Gastrocnemius medialis (tissue), 4 donors: ENCODE measurements around the gene ESAM. TPM values are rescaled to one million over a fixed set of nuclear protein-coding genes. Genes with fewer than 3 reads are reported as not detected.

ENCODE experiments used
- ATAC-seq, 2 donors: fragments of 150-250 bp; one replicate each; pipeline ENCODE4 v1.9.1; 2016
- DNase-seq, 2 donors: peaks; one replicate each; pipeline ENCODE4 v3.0.0-alpha.2; 2019
- H3K27ac ChIP-seq, 4 donors: fragments of 200-600 bp; sonication (generic); 1 replicate in 1 of 4; 2 replicates in 3 of 4; pipeline ENCODE4 v1.5.1; 2016 to 2018; ENCODE audit warnings: mild to moderate bottlenecking in 2 of 4, moderate library complexity in 1 of 4
- H3K27me3 ChIP-seq, 3 donors: fragments of 200-600 bp; sonication (generic) in 2 of 3; 1 replicate in 1 of 3; 2 replicates in 2 of 3; pipeline versions ENCODE4 v1.5.1 to v1.6.0; 2016 to 2019; ENCODE audit warnings: mild to moderate bottlenecking in 1 of 3, moderate library complexity in 1 of 3
- H3K36me3 ChIP-seq, 2 donors: fragments of 200-600 bp; sonication (generic) in 1 of 2; one replicate each; pipeline ENCODE4 v1.5.1; 2017 to 2018
- H3K4me1 ChIP-seq, 2 donors: fragments of 200-600 bp; sonication (generic) in 1 of 2; one replicate each; pipeline ENCODE4 v1.5.1; 2016 to 2017; ENCODE audit warnings: mild to moderate bottlenecking in 2 of 2
- H3K4me3 ChIP-seq, 4 donors: fragments of 200-600 bp; sonication (generic) in 3 of 4; 1 replicate in 1 of 4; 2 replicates in 3 of 4; pipeline ENCODE4 v1.5.1; 2016 to 2019; ENCODE audit warnings: mild to moderate bottlenecking in 2 of 4
- H3K9me3 ChIP-seq, 3 donors: fragments of 200-600 bp; sonication (generic) in 2 of 3; 1 replicate in 1 of 3; 2 replicates in 2 of 3; pipeline ENCODE4 v1.5.1; 2016 to 2019
- POLR2A ChIP-seq, 2 donors: fragments of 450-650 bp; IDR thresholded peaks; one replicate each; pipeline ENCODE4 v1.6.1; 2017; ENCODE audit warnings: antibody characterized with exemption in 2 of 2, mild to moderate bottlenecking in 2 of 2, moderate library complexity in 2 of 2
- in situ Hi-C, 4 donors: fragments of 200-750 bp; cut with MboI; loops; one replicate each; pipeline versions ENCODE4 v1.15.0 to v1.8.0; 2017; ENCODE audit warnings: low sequenced_read_pairs in 4 of 4
- intact Hi-C: fragments of 100-400 bp; cut with DNase I; formaldehyde crosslinking; loops from one replicate; pipeline ENCODE4 v1.15.1; 2023; ENCODE audit warnings: low total_unique reads
- total RNA-seq, 4 donors: library from RNA; depleted of rRNA; stranded (reverse); fragments of >200 nt; gene quantifications; one replicate each; pipeline versions ENCODE4 v1.1.0 to v1.2.3, GENCODE V29; 2016
- TF ChIP-seq, protein P1 (sequence below), 5 experiments: fragments of 450-650 bp in 3 of 5; fragments of 200-600 bp in 2 of 5; sonication (generic) in 2 of 5; IDR thresholded peaks in 4 of 5; conservative IDR thresholded peaks in 1 of 5; 1 replicate in 4 of 5; 2 replicates in 1 of 5; pipeline ENCODE4 v1.5.1; 2016 to 2019; ENCODE audit warnings: antibody characterized with exemption in 5 of 5, mild to moderate bottlenecking in 3 of 5, moderate library complexity in 3 of 5

The ESAM gene
- total RNA-seq, 4 donors from 2014 or later: 20.0 to 30.1 (median 27.5) TPM

DNA sequence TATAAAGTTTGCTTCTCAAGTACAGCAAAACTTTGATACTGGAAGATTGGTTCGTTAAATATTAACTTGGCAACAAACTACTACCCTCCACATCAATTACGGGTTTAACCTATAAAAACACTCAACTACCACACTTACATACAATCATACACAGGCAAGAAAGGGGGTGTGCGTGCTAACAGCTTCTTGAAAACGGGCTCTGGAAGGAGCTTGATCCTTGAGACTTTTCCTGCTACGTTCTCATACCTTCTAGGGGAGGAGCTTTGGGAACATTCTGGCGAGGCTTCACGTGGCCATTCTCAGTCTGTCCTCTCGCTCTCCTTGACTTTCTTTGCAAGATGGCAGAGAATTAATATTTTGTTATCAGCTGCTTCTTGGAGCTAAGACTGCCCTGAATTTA lies 6.8 kb upstream of the ESAM start:
- no peak for ATAC-seq
- no peak overlapping the region for H3K4me3 ChIP-seq
- H3K4me1 ChIP-seq: no peaks in the 10 kb centered on the region
- TF ChIP-seq POLR2A (IDR thresholded peaks at IDR 0.05): no peak
- TF ChIP-seq, protein P1, sequence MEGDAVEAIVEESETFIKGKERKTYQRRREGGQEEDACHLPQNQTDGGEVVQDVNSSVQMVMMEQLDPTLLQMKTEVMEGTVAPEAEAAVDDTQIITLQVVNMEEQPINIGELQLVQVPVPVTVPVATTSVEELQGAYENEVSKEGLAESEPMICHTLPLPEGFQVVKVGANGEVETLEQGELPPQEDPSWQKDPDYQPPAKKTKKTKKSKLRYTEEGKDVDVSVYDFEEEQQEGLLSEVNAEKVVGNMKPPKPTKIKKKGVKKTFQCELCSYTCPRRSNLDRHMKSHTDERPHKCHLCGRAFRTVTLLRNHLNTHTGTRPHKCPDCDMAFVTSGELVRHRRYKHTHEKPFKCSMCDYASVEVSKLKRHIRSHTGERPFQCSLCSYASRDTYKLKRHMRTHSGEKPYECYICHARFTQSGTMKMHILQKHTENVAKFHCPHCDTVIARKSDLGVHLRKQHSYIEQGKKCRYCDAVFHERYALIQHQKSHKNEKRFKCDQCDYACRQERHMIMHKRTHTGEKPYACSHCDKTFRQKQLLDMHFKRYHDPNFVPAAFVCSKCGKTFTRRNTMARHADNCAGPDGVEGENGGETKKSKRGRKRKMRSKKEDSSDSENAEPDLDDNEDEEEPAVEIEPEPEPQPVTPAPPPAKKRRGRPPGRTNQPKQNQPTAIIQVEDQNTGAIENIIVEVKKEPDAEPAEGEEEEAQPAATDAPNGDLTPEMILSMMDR (IDR thresholded peaks at IDR 0.05 in 4 of 5, conservative IDR thresholded peaks at IDR 0.05 in 1 of 5): no peak
- no peak for DNase-seq
- H3K27ac ChIP-seq: no peak overlapping the region
- in situ Hi-C loops (loop anchor here in 3 of 4 donors (10.0 kb wide), 2 partner anchors 66 to 104 kb away; no protein-coding TSS in a partner anchor), intact Hi-C loops (no loop called here)
- no peaks in the 10 kb centered on the region for H3K9me3 ChIP-seq
- H3K27me3 ChIP-seq: no peaks in the 10 kb centered on the region
- peaks cover 0 to 47% of the 10 kb centered on the region in 2 donors for H3K36me3 ChIP-seq

DNA sequence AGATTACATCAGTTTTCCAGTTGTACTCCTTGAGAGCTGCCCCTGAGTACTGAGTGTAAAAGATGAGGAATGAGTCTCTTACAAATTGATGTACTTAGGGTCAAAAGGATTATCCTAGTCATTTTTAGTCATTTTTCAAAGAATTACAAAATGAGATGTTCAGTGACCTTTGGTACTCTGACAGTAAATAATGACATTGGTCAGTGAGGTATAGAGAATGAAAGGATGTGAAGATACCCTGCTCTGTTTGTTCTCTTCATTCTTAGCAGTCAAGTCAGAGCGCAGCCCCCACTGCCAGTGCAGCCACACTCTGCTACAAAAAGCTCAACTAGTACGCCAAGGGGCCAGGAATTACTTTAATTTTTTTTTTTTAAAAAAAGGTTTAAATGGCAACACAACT lies 4.1 kb upstream of the ESAM start:
- H3K9me3 ChIP-seq: no peaks in the 10 kb centered on the region
- H3K27ac ChIP-seq: no peak overlapping the region
- peaks cover 0 to 34% of the 10 kb centered on the region in 2 donors for H3K36me3 ChIP-seq
- peaks cover 4 to 8% of the 10 kb centered on the region in 2 donors for H3K4me1 ChIP-seq
- TF ChIP-seq POLR2A (IDR thresholded peaks at IDR 0.05): no peak
- TF ChIP-seq, protein P1 (IDR thresholded peaks at IDR 0.05 in 4 of 5, conservative IDR thresholded peaks at IDR 0.05 in 1 of 5): no peak
- peaks cover 8 to 13% (median 12%) of the 10 kb centered on the region in 3 donors for H3K27me3 ChIP-seq
- DNase-seq (no peak), ATAC-seq (no peak)
- in situ Hi-C loops (loop anchor here in 3 of 4 donors (10.0 kb wide), 2 partner anchors 69 to 101 kb away; no protein-coding TSS in a partner anchor), intact Hi-C loops (no loop called here)
- no peak overlapping the region for H3K4me3 ChIP-seq

DNA sequence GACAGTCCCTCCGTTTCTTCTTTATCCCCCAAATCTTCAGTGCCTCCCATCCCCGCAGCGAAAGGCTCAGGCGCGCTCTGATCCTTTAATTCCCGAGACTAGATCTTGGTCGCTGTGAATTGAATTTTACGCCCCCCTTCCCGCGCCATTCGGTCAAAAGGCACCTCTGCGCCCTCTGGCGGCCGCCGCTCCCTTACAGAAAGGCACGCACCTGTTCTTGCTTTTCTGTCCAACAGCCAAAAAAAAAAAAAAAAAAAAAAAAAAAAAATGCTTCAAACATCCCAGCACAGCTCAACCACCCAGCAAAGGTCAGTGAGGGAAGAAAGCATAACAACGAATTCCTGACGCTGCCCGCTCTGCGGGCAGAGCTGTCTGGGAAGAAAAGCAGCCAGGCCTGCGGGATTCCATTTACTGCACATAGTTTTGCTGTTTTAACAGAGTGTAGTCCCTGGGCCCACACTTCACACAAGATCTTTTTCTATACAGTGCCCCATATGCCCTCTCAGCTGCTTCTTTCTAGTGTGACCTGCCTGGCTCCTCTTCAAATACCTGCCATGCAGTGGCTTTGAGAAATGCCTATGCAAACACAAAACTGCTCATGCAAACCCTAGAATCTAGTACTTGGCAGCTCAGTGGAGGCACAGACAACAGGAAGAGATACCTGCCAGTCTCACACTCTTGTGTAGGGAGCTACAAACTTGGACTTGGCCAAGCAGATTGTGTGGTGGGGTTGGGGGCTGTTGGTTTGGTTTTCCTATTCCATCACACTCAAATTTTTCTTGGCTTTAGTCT lies 1.3 kb upstream of the ESAM start:
- Histone ChIP-seq H3K4me3 (peak overlapping the region; percentile 52 to 67 (median 60)), H3K36me3 (peaks cover 0 to 21% of the 10 kb centered on the region in 2 donors), H3K27me3 (peaks cover 32 to 40% (median 35%) of the 10 kb centered on the region in 3 donors), H3K27ac (peak overlapping the region in 3 of 4 donors; percentile 76 to 87 (median 87)), H3K4me1 (peaks cover 9 to 24% of the 10 kb centered on the region in 2 donors), H3K9me3 (no peaks in the 10 kb centered on the region)
- TF ChIP-seq, protein P1 (IDR thresholded peaks at IDR 0.05 in 4 of 5, conservative IDR thresholded peaks at IDR 0.05 in 1 of 5): peak; percentile 67 to 82 (median 71)
- TF ChIP-seq POLR2A (IDR thresholded peaks at IDR 0.05): no peak
- in situ Hi-C loops: loop anchor here (5.0 to 10.0 kb wide), 4 partner anchors 71 to 99 kb away; partner anchors contain the start of genes SIAE (in 1 of the 4) and SPA17 (in 1 of the 4)
- DNase-seq (peak in 1 of 2 donors; percentile 58), ATAC-seq (peak; percentile 39 to 52)
- intact Hi-C loops: loop anchor here (1.0 to 5.0 kb wide), 4 partner anchors 17 to 94 kb away; partner anchors contain the start of gene MSANTD2

DNA sequence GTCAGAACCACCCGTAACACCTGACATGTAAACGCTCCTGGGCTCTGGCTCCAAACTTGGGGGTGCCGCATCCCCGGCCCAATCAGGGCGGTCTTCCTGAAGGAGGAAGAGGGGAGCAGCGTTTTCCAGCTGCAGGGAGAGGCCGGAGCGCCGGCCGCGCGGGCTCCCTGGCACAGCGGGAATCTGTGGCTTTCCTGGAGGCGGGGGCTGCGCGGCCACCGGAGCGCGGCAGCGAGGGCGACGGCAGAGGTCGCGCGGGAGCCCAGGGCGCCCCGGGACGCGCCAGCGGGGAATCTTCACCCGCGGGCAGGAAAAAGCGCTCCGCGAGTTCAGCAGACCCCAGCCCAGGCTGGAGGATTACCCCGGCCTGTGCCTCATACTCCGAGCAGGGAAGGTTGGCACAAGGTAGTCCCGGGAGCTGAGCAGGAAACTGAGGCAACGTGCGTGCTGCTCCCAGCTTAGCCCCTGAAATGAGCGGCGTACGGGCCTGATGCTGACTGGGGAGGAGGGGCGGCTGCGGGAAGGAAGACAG lies 600 bp upstream of the ESAM start:
- H3K9me3 ChIP-seq: no peaks in the 10 kb centered on the region
- H3K36me3 ChIP-seq: peaks cover 0 to 18% of the 10 kb centered on the region in 2 donors
- in situ Hi-C loops (loop anchor here (5.0 to 10.0 kb wide), 4 partner anchors 72 to 98 kb away; partner anchors contain the start of genes SIAE (in 1 of the 4) and SPA17 (in 1 of the 4)), intact Hi-C loops (loop anchor here (1.0 to 5.0 kb wide), 4 partner anchors 16 to 93 kb away; partner anchors contain the start of gene MSANTD2)
- H3K4me1 ChIP-seq: peaks cover 14 to 28% of the 10 kb centered on the region in 2 donors
- ATAC-seq (peak in 1 of 2 donors; percentile 17), DNase-seq (no peak)
- TF ChIP-seq, protein P1 (IDR thresholded peaks at IDR 0.05 in 4 of 5, conservative IDR thresholded peaks at IDR 0.05 in 1 of 5): no peak
- no peak for TF ChIP-seq POLR2A (IDR thresholded peaks at IDR 0.05)
- peak overlapping the region in 3 of 4 donors; percentile 76 to 87 (median 87) for H3K27ac ChIP-seq
- H3K4me3 ChIP-seq: peak overlapping the region; percentile 52 to 67 (median 60)
- H3K27me3 ChIP-seq: peaks cover 39 to 46% (median 42%) of the 10 kb centered on the region in 3 donors
